Measurements from ENCODE around the gene PPP1R9A. TPM values are rescaled to one million over a fixed set of nuclear protein-coding genes. Genes with fewer than 3 reads are reported as not detected.
"Not testable (repeated sequence)": the region's sequence is repeated elsewhere in the genome, so short reads cannot be mapped to it uniquely, and the experiment has no call there.

PPP1R9A gene
- total RNA-seq, 1 experiment from 2014 or later, result not detected

- Histone ChIP-seq H3K36me3 (ENCODE audit: insufficient read depth, low read length) (no peaks in the 10 kb centered on the region), H3K4me2 (ENCODE audit: low read depth, low read length, poor library complexity, severe bottlenecking) (no peak overlapping the region), H3K4me3 (ENCODE audit: low read length) (no peak overlapping the region), H3K9me3 (ENCODE audit: low read length) (no peaks in the 10 kb centered on the region), H3K27ac (ENCODE audit: low read length) (no peak overlapping the region), H3K9me2 (replicated peaks; ENCODE audit: insufficient read depth, low read length) (no peaks in the 10 kb centered on the region), H3K79me2 (ENCODE audit: low read length) (no peaks in the 10 kb centered on the region), H3K9ac (ENCODE audit: low read length) (no peak overlapping the region), H2AFZ (ENCODE audit: low read length) (no peak overlapping the region), H4K20me1 (ENCODE audit: insufficient read depth, low read depth, low read length) (no peaks in the 10 kb centered on the region), H3K4me1 (ENCODE audit: low read length) (no peaks in the 10 kb centered on the region), H3K27me3 (ENCODE audit: low read length) (no peaks in the 10 kb centered on the region)
- DNase-seq, result no peak
Observed at GRCh38 chr7:94999069-94999351, 91.6 kb downstream of the PPP1R9A start.

GRCh38 chr7:94999601-95000000 is 92.2 kb downstream of the PPP1R9A start:
- not testable (repeated sequence) for H3K79me2 ChIP-seq (ENCODE audit: low read length); H4K20me1 ChIP-seq (ENCODE audit: insufficient read depth, low read depth, low read length); H3K9me3 ChIP-seq (ENCODE audit: low read length); DNase-seq; H3K4me3 ChIP-seq (ENCODE audit: low read length); H3K27me3 ChIP-seq (ENCODE audit: low read length); H3K36me3 ChIP-seq (ENCODE audit: insufficient read depth, low read length); H3K27ac ChIP-seq (ENCODE audit: low read length); H3K9ac ChIP-seq (ENCODE audit: low read length); H2AFZ ChIP-seq (ENCODE audit: low read length); H3K9me2 ChIP-seq (replicated peaks; ENCODE audit: insufficient read depth, low read length); H3K4me2 ChIP-seq (ENCODE audit: low read depth, low read length, poor library complexity, severe bottlenecking); H3K4me1 ChIP-seq (ENCODE audit: low read length)

GRCh38 chr7:95001258-95001657 is 93.9 kb downstream of the PPP1R9A start:
- no peak overlapping the region for H3K4me3 ChIP-seq (ENCODE audit: low read length)
- no peak for DNase-seq
- no peaks in the 10 kb centered on the region for H3K9me2 ChIP-seq (replicated peaks; ENCODE audit: insufficient read depth, low read length)
- no peaks in the 10 kb centered on the region for H4K20me1 ChIP-seq (ENCODE audit: insufficient read depth, low read depth, low read length)
- no peaks in the 10 kb centered on the region for H3K4me1 ChIP-seq (ENCODE audit: low read length)
- H3K9me3 ChIP-seq (ENCODE audit: low read length), result no peaks in the 10 kb centered on the region
- no peaks in the 10 kb centered on the region for H3K36me3 ChIP-seq (ENCODE audit: insufficient read depth, low read length)
- H2AFZ ChIP-seq (ENCODE audit: low read length), result no peak overlapping the region
- H3K79me2 ChIP-seq (ENCODE audit: low read length), result no peaks in the 10 kb centered on the region
- H3K4me2 ChIP-seq (ENCODE audit: low read depth, low read length, poor library complexity, severe bottlenecking), result no peak overlapping the region
- no peak overlapping the region for H3K27ac ChIP-seq (ENCODE audit: low read length)
- H3K9ac ChIP-seq (ENCODE audit: low read length), result no peak overlapping the region
- H3K27me3 ChIP-seq (ENCODE audit: low read length), result no peaks in the 10 kb centered on the region

GRCh38 chr7:95001815-95002561 is 94.6 kb downstream of the PPP1R9A start:
- no peaks in the 10 kb centered on the region for H3K36me3 ChIP-seq (ENCODE audit: insufficient read depth, low read length)
- no peak overlapping the region for H2AFZ ChIP-seq (ENCODE audit: low read length)
- no peak overlapping the region for H3K4me2 ChIP-seq (ENCODE audit: low read depth, low read length, poor library complexity, severe bottlenecking)
- no peaks in the 10 kb centered on the region for H3K4me1 ChIP-seq (ENCODE audit: low read length)
- no peak overlapping the region for H3K9ac ChIP-seq (ENCODE audit: low read length)
- H3K79me2 ChIP-seq (ENCODE audit: low read length), result no peaks in the 10 kb centered on the region
- no peak overlapping the region for H3K4me3 ChIP-seq (ENCODE audit: low read length)
- H3K9me2 ChIP-seq (replicated peaks; ENCODE audit: insufficient read depth, low read length), result no peaks in the 10 kb centered on the region
- no peak overlapping the region for H3K27ac ChIP-seq (ENCODE audit: low read length)
- H3K27me3 ChIP-seq (ENCODE audit: low read length), result no peaks in the 10 kb centered on the region
- no peaks in the 10 kb centered on the region for H4K20me1 ChIP-seq (ENCODE audit: insufficient read depth, low read depth, low read length)
- DNase-seq, result no peak
- no peaks in the 10 kb centered on the region for H3K9me3 ChIP-seq (ENCODE audit: low read length)

- Histone ChIP-seq H3K9me2 (replicated peaks; ENCODE audit: insufficient read depth, low read length) (no peaks in the 10 kb centered on the region), H3K27ac (ENCODE audit: low read length) (no peak overlapping the region), H4K20me1 (ENCODE audit: insufficient read depth, low read depth, low read length) (no peaks in the 10 kb centered on the region), H3K4me1 (ENCODE audit: low read length) (no peaks in the 10 kb centered on the region), H3K27me3 (ENCODE audit: low read length) (no peaks in the 10 kb centered on the region), H3K36me3 (ENCODE audit: insufficient read depth, low read length) (no peaks in the 10 kb centered on the region), H3K4me3 (ENCODE audit: low read length) (no peak overlapping the region), H3K79me2 (ENCODE audit: low read length) (no peaks in the 10 kb centered on the region), H3K9me3 (ENCODE audit: low read length) (no peaks in the 10 kb centered on the region), H2AFZ (ENCODE audit: low read length) (no peak overlapping the region), H3K4me2 (ENCODE audit: low read depth, low read length, poor library complexity, severe bottlenecking) (no peak overlapping the region), H3K9ac (ENCODE audit: low read length) (no peak overlapping the region)
- DNase-seq, result no peak
Observed at GRCh38 chr7:95002775-95003174, 95.4 kb downstream of the PPP1R9A start.

- DNase-seq, result no peak
- Histone ChIP-seq H3K27ac (ENCODE audit: low read length) (no peak overlapping the region), H4K20me1 (ENCODE audit: insufficient read depth, low read depth, low read length) (no peaks in the 10 kb centered on the region), H3K79me2 (ENCODE audit: low read length) (no peaks in the 10 kb centered on the region), H3K9ac (ENCODE audit: low read length) (no peak overlapping the region), H2AFZ (ENCODE audit: low read length) (no peak overlapping the region), H3K4me1 (ENCODE audit: low read length) (no peaks in the 10 kb centered on the region), H3K4me3 (ENCODE audit: low read length) (no peak overlapping the region), H3K9me3 (ENCODE audit: low read length) (no peaks in the 10 kb centered on the region), H3K27me3 (ENCODE audit: low read length) (no peaks in the 10 kb centered on the region), H3K9me2 (replicated peaks; ENCODE audit: insufficient read depth, low read length) (no peaks in the 10 kb centered on the region), H3K4me2 (ENCODE audit: low read depth, low read length, poor library complexity, severe bottlenecking) (no peak overlapping the region), H3K36me3 (ENCODE audit: insufficient read depth, low read length) (no peaks in the 10 kb centered on the region)
Observed at GRCh38 chr7:95004618-95005247, 97.3 kb downstream of the PPP1R9A start.

GRCh38 chr7:95006010-95006409 is 98.6 kb downstream of the PPP1R9A start:
- no peak for DNase-seq
- Histone ChIP-seq H2AFZ (ENCODE audit: low read length) (no peak overlapping the region), H3K79me2 (ENCODE audit: low read length) (no peaks in the 10 kb centered on the region), H3K27ac (ENCODE audit: low read length) (no peak overlapping the region), H4K20me1 (ENCODE audit: insufficient read depth, low read depth, low read length) (no peaks in the 10 kb centered on the region), H3K9me3 (ENCODE audit: low read length) (no peaks in the 10 kb centered on the region), H3K36me3 (ENCODE audit: insufficient read depth, low read length) (no peaks in the 10 kb centered on the region), H3K27me3 (ENCODE audit: low read length) (no peaks in the 10 kb centered on the region), H3K9ac (ENCODE audit: low read length) (no peak overlapping the region), H3K4me2 (ENCODE audit: low read depth, low read length, poor library complexity, severe bottlenecking) (no peak overlapping the region), H3K4me3 (ENCODE audit: low read length) (no peak overlapping the region), H3K4me1 (ENCODE audit: low read length) (no peaks in the 10 kb centered on the region), H3K9me2 (replicated peaks; ENCODE audit: insufficient read depth, low read length) (no peaks in the 10 kb centered on the region)

GRCh38 chr7:95008773-95009172 is 101.4 kb downstream of the PPP1R9A start:
- H3K27ac ChIP-seq (ENCODE audit: low read length); H3K9me3 ChIP-seq (ENCODE audit: low read length); DNase-seq; H2AFZ ChIP-seq (ENCODE audit: low read length); H3K9me2 ChIP-seq (replicated peaks; ENCODE audit: insufficient read depth, low read length); H3K4me3 ChIP-seq (ENCODE audit: low read length); H3K4me2 ChIP-seq (ENCODE audit: low read depth, low read length, poor library complexity, severe bottlenecking); H3K36me3 ChIP-seq (ENCODE audit: insufficient read depth, low read length); H4K20me1 ChIP-seq (ENCODE audit: insufficient read depth, low read depth, low read length); H3K27me3 ChIP-seq (ENCODE audit: low read length); H3K79me2 ChIP-seq (ENCODE audit: low read length); H3K4me1 ChIP-seq (ENCODE audit: low read length); H3K9ac ChIP-seq (ENCODE audit: low read length): not testable (repeated sequence)
